ENCODE measurements around the gene TARS1. TPM values are rescaled to one million over a fixed set of nuclear protein-coding genes. Genes with fewer than 3 reads are reported as not detected.

The TARS1 gene
- total and polyA plus RNA-seq, 10 of the 15 experiments (the other 5 are each of a cell fraction or from before 2014, with no cell fraction given): 163 to 350 (median 228) TPM

DNA sequence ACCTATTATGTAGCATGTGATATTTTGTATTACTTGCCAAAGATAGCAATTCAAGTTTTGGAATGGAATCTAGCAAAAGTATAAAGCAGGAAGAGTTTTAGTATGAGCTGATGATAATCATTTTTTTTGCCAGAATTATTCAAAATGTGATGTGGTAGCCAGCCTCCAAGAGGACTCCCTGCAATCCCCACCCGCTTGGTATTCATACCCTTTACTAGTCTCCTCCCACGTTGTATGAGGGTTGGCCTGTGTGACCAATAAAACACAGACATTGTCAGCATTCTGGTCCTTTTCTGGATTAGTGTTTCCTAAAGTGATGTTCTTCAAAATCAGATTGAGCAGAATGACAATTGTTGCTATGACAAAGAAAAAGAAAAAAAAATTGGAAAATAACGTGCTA, 63.8 kb downstream of the TARS1 start:
- no peak overlapping the region for H3K27ac ChIP-seq (ENCODE audit: control insufficient read depth, insufficient read depth)
- H3K79me2 ChIP-seq (ENCODE audit: control insufficient read depth, insufficient read depth, low read length): no peaks in the 10 kb centered on the region
- intact Hi-C loops (cut with micrococcal nuclease; ENCODE audit: unreplicated experiment): no loop called here
- no peaks in the 10 kb centered on the region for H3K9me3 ChIP-seq (replicated peaks; ENCODE audit: control insufficient read depth, insufficient read depth, low read length)
- in situ Hi-C loops (cut with MboI): no loop called here
- ChIA-PET POLR2A (interaction anchor here (0.6 kb wide), 1 partner anchor 76 kb away, joined by 4 read pairs; no protein-coding TSS in a partner anchor), SMC1A (ENCODE audit: uncharacterized antibody, unreplicated experiment) (interaction anchor here (1.0 kb wide), 1 partner anchor 66 kb away, joined by 3 read pairs; no protein-coding TSS in a partner anchor), CTCF (no interaction called here), RAD21 (ENCODE audit: unreplicated experiment) (no interaction called here)
- no peak for DNase-seq (ENCODE audit: low read depth, low spot score)
- H3K4me3 ChIP-seq: no peak overlapping the region
- no peak overlapping the region for H3K4me2 ChIP-seq (ENCODE audit: control insufficient read depth, insufficient read depth)
- no peaks in the 10 kb centered on the region for H3K36me3 ChIP-seq (ENCODE audit: control insufficient read depth in 2 of 2, insufficient read depth in 2 of 2, low read length in 1 of 2)
- H2AFZ ChIP-seq (ENCODE audit: control insufficient read depth, low read depth, low read length): no peak overlapping the region
- BruUV-seq (replicated peaks): no TSS peak
- 16% methylated on average over 3 of the region's 3 CpGs for WGBS (ENCODE audit: insufficient coverage, insufficient replicate concordance, low lambda C conversion rate, missing lambda C conversion rate)
- TF ChIP-seq SUPT20H (IDR thresholded peaks at IDR 0.05; ENCODE audit: borderline replicate concordance, control insufficient read depth, low read depth, low read length) (no peak), MTA2 (IDR thresholded peaks at IDR 0.05; ENCODE audit: low read depth) (no peak), TBL1XR1 (IDR thresholded peaks at IDR 0.05; ENCODE audit: low read depth, low read length) (no peak), SREBF2 (IDR thresholded peaks at IDR 0.05; ENCODE audit: low read length) (no peak), TCF7 (IDR thresholded peaks at IDR 0.05; ENCODE audit: borderline replicate concordance) (no peak), CEBPB (IDR thresholded peaks at IDR 0.05; ENCODE audit: borderline replicate concordance in 1 of 2, low read depth in 2 of 2, low read length in 2 of 2) (no peak), CHD1 (IDR thresholded peaks at IDR 0.05; ENCODE audit: low read depth, low read length) (no peak), SPI1 (IDR thresholded peaks at IDR 0.05; ENCODE audit: borderline replicate concordance, insufficient read depth, low read depth, low read length) (no peak), PML (IDR thresholded peaks at IDR 0.05; ENCODE audit: low read length) (no peak), FOS (IDR thresholded peaks at IDR 0.05; ENCODE audit: borderline replicate concordance, extremely low read depth, insufficient read length) (no peak), ASH2L (IDR thresholded peaks at IDR 0.05; ENCODE audit: borderline replicate concordance, low read depth) (no peak), RCOR1 (conservative IDR thresholded peaks at IDR 0.05; ENCODE audit: low read depth, low read length) (no peak), NFXL1 (IDR thresholded peaks at IDR 0.05; ENCODE audit: borderline replicate concordance) (no peak), EP300 (IDR thresholded peaks at IDR 0.05; ENCODE audit: borderline replicate concordance in 1 of 2, control insufficient read depth in 1 of 2, low read depth in 2 of 2, low read length in 2 of 2) (no peak), RAD21 (IDR thresholded peaks at IDR 0.05; ENCODE audit: insufficient read depth, low read depth, low read length) (no peak), PAX8 (IDR thresholded peaks at IDR 0.05) (no peak)
- TF ChIP-seq, protein P1, sequence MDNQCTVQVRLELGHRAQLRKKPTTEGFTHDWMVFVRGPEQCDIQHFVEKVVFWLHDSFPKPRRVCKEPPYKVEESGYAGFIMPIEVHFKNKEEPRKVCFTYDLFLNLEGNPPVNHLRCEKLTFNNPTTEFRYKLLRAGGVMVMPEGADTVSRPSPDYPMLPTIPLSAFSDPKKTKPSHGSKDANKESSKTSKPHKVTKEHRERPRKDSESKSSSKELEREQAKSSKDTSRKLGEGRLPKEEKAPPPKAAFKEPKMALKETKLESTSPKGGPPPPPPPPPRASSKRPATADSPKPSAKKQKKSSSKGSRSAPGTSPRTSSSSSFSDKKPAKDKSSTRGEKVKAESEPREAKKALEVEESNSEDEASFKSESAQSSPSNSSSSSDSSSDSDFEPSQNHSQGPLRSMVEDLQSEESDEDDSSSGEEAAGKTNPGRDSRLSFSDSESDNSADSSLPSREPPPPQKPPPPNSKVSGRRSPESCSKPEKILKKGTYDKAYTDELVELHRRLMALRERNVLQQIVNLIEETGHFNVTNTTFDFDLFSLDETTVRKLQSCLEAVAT (IDR thresholded peaks at IDR 0.05): no peak
- TF ChIP-seq, protein P2, sequence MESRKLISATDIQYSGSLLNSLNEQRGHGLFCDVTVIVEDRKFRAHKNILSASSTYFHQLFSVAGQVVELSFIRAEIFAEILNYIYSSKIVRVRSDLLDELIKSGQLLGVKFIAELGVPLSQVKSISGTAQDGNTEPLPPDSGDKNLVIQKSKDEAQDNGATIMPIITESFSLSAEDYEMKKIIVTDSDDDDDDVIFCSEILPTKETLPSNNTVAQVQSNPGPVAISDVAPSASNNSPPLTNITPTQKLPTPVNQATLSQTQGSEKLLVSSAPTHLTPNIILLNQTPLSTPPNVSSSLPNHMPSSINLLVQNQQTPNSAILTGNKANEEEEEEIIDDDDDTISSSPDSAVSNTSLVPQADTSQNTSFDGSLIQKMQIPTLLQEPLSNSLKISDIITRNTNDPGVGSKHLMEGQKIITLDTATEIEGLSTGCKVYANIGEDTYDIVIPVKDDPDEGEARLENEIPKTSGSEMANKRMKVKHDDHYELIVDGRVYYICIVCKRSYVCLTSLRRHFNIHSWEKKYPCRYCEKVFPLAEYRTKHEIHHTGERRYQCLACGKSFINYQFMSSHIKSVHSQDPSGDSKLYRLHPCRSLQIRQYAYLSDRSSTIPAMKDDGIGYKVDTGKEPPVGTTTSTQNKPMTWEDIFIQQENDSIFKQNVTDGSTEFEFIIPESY (IDR thresholded peaks at IDR 0.05): no peak
- ATAC-seq: no peak
- H3K27me3 ChIP-seq (replicated peaks in 1 of 2; ENCODE audit: control insufficient read depth in 2 of 2, insufficient read depth in 2 of 2, low read length in 1 of 2): no peaks in the 10 kb centered on the region
- H3K4me1 ChIP-seq (ENCODE audit: control insufficient read depth, insufficient read depth, low read length): no peaks in the 10 kb centered on the region
- no peak for FAIRE-seq
- no peaks in the 10 kb centered on the region for H4K20me1 ChIP-seq (ENCODE audit: control insufficient read depth, insufficient read depth)
- H3K9ac ChIP-seq (ENCODE audit: control insufficient read depth, insufficient read depth, low read length): no peak overlapping the region
